PC-3 (cell line): ENCODE data around the gene ANKRD27. TPM values are rescaled to one million over a fixed set of nuclear protein-coding genes. Genes with fewer than 3 reads are reported as not detected.
A peak's percentile ranks its signal among the peaks of the same experiment; 100 is the strongest.
"Not testable (repeated sequence)": the region's sequence is repeated elsewhere in the genome, so short reads cannot be mapped to it uniquely, and the experiment has no call there.

Experiments
- ATAC-seq: fragments of 200-7000 bp; cut with Tn5 transposase; 2 replicates; pipeline ENCODE4 v1.9.1; 2020; ENCODE audit warnings: mild to moderate bottlenecking, moderate library complexity
- BruUV-seq: library from RNA; stranded (reverse); fragments of 400-500 nt; replicated peaks from 2 replicates; lab custom pipeline; 2021; lab: Mats Ljungman, UMichigan
- CTCF ChIA-PET: fragments of 300-600 bp; sonication (Branson Sonifier 250); formaldehyde crosslinking; loops from one replicate; lab custom pipeline; 2022; ENCODE audit warnings: antibody characterized with exemption; lab: Charles Lee
- POLR2A ChIA-PET: fragments of 300-600 bp; sonication (Branson Sonifier 250); formaldehyde crosslinking; loops from one replicate; lab custom pipeline; 2022; ENCODE audit warnings: antibody characterized with exemption; ENCODE audit not compliant: unreplicated experiment; lab: Charles Lee
- DNase-seq: peaks from one replicate; pipeline ENCODE4 v3.0.0-alpha.2; 2015
- H2AFZ ChIP-seq: fragments of 300-600 bp; sonication (generic); 2 replicates; pipeline ENCODE4 v1.6.0; 2016; ENCODE audit warnings: antibody characterized with exemption, low read length
- H3F3A ChIP-seq: fragments of 300-600 bp; sonication (generic); one replicate; pipeline ENCODE4 v1.6.0; 2017; ENCODE audit warnings: antibody characterized with exemption, low read length, control low read depth, mild to moderate bottlenecking; ENCODE audit not compliant: unreplicated experiment
- H3K27ac ChIP-seq: fragments of 300-600 bp; sonication (generic); 2 replicates; pipeline ENCODE4 v1.5.1; 2016; ENCODE audit warnings: mild to moderate bottlenecking, low read length
- H3K27me3 ChIP-seq: fragments of 300-600 bp; sonication (generic); 2 replicates; pipeline ENCODE4 v1.6.1; 2016; ENCODE audit warnings: low read length, mixed read lengths
- H3K36me3 ChIP-seq: fragments of 300-600 bp; sonication (generic); 2 replicates; pipeline ENCODE4 v1.6.1; 2016; ENCODE audit warnings: low read depth, mixed run types, low read length, mixed read lengths
- H3K4me1 ChIP-seq: fragments of 300-600 bp; sonication (generic); 2 replicates; pipeline ENCODE4 v1.5.1; 2016; ENCODE audit warnings: low read length; ENCODE audit not compliant: insufficient read depth
- H3K4me2 ChIP-seq: fragments of 300-600 bp; sonication (generic); 2 replicates; pipeline ENCODE4 v1.6.0; 2016; ENCODE audit warnings: low read length
- H3K4me3 ChIP-seq: fragments of 300-600 bp; sonication (generic); 2 replicates; pipeline ENCODE4 v1.5.1; 2016; ENCODE audit warnings: mild to moderate bottlenecking, low read length, mixed read lengths
- H3K79me2 ChIP-seq: fragments of 300-600 bp; sonication (generic); 2 replicates; pipeline ENCODE4 v1.6.1; 2017; ENCODE audit warnings: low read length, mixed read lengths
- H3K9ac ChIP-seq: fragments of 300-600 bp; sonication (generic); 2 replicates; pipeline ENCODE4 v1.6.0; 2016; ENCODE audit warnings: mild to moderate bottlenecking, low read length
- H3K9me2 ChIP-seq: fragments of 300-600 bp; sonication (generic); replicated peaks from 2 replicates; pipeline ENCODE4 v1.6.1; 2016; ENCODE audit warnings: mixed run types, low read length, mixed read lengths
- H3K9me3 ChIP-seq: fragments of 300-600 bp; sonication (generic); 2 replicates; pipeline ENCODE4 v1.6.1; 2016; ENCODE audit warnings: low read length, mixed read lengths
- H4K20me1 ChIP-seq: fragments of 300-600 bp; sonication (generic); 2 replicates; pipeline ENCODE4 v1.6.1; 2016; ENCODE audit warnings: low read length, mixed read lengths
- CTCF ChIP-seq: fragments of 300-600 bp; sonication (generic); conservative IDR thresholded peaks from 2 replicates; pipeline ENCODE4 v1.5.1; 2017; ENCODE audit warnings: antibody characterized with exemption, low read depth, mild to moderate bottlenecking, low read length
- EZH2 ChIP-seq: fragments of 300-600 bp; sonication (generic); IDR thresholded peaks from one replicate; pipeline ENCODE4 v1.6.1; 2017; ENCODE audit warnings: antibody characterized with exemption, mild to moderate bottlenecking, low read length; ENCODE audit not compliant: unreplicated experiment
- EZH2phosphoT487 ChIP-seq: fragments of 300-600 bp; sonication (generic); IDR thresholded peaks from 2 replicates; pipeline ENCODE4 v1.6.1; 2018; ENCODE audit warnings: mild to moderate bottlenecking, antibody characterized with exemption, low read length, borderline replicate concordance
- intact Hi-C: fragments of 100-400 bp; cut with micrococcal nuclease; formaldehyde crosslinking; loops from 2 replicates; pipeline ENCODE4 v1.9.0; 2023
- total RNA-seq: library from RNA; depleted of rRNA; stranded (reverse); fragments of >200 nt; gene quantifications from 2 replicates; pipeline ENCODE4 v1.2.3, GENCODE V29; 2014

The ANKRD27 gene
- total RNA-seq, 1 experiment from 2014 or later, result 14.3 TPM

- H3K36me3 ChIP-seq, POLR2A ChIA-PET, CTCF ChIA-PET, H3K9me2 ChIP-seq, H3K27me3 ChIP-seq, H4K20me1 ChIP-seq, H2AFZ ChIP-seq, H3K9me3 ChIP-seq, H3F3A ChIP-seq, ATAC-seq: not testable (repeated sequence)
- Histone ChIP-seq H3K79me2 (peaks cover 72% of the 10 kb centered on the region), H3K27ac (0 out of 2 replicates have a peak overlapping the region, but pooled peaks have one; percentile 34), H3K9ac (peak overlapping the region; percentile 92), H3K4me1 (peaks cover 18% of the 10 kb centered on the region), H3K4me3 (peak overlapping the region; percentile 90), H3K4me2 (peak overlapping the region; percentile 99)
- BruUV-seq, result TSS peak; percentile 24
- intact Hi-C loops, result loop anchor here (5.0 kb wide), 2 partner anchors 234 to 279 kb away; partner anchors contain the start of genes CEP89 and FAAP24
- DNase-seq, result peak; percentile 57
Observed at GRCh38 chr19:32693151-32694108, 18.4 kb upstream of the ANKRD27 start.

- ATAC-seq (peak; percentile 3; the same call in 1 of the 2 replicates), DNase-seq (no peak)
- Histone ChIP-seq H3F3A (no peaks in the 10 kb centered on the region), H3K79me2 (peaks cover 68% of the 10 kb centered on the region), H3K4me2 (peak overlapping the region; percentile 99), H3K4me3 (peak overlapping the region; percentile 90), H3K9me2 (no peaks in the 10 kb centered on the region), H2AFZ (peak overlapping the region; percentile 68; the same call in 1 of the 2 replicates), H3K27me3 (no peaks in the 10 kb centered on the region), H3K9me3 (no peaks in the 10 kb centered on the region), H3K36me3 (no peaks in the 10 kb centered on the region), H3K9ac (peak overlapping the region; percentile 92), H4K20me1 (no peaks in the 10 kb centered on the region), H3K27ac (peak overlapping the region; percentile 34), H3K4me1 (peaks cover 18% of the 10 kb centered on the region)
- BruUV-seq, result no TSS peak
- ChIA-PET POLR2A (no interaction called here), CTCF (no interaction called here)
- intact Hi-C loops, result loop anchor here (5.0 kb wide), 2 partner anchors 235 to 280 kb away; partner anchors contain the start of genes CEP89 and FAAP24
- no peak for TF ChIP-seq EZH2
- no peak for TF ChIP-seq EZH2phosphoT487
- no peak for TF ChIP-seq CTCF
Observed at GRCh38 chr19:32692727-32693061, 17.7 kb upstream of the ANKRD27 start.

- Histone ChIP-seq H3K9me2 (no peaks in the 10 kb centered on the region), H3K27ac (peak overlapping the region; percentile 34), H3K9ac (peak overlapping the region; percentile 92), H4K20me1 (no peaks in the 10 kb centered on the region), H3K4me1 (peaks cover 18% of the 10 kb centered on the region), H3F3A (no peaks in the 10 kb centered on the region), H3K27me3 (no peaks in the 10 kb centered on the region), H3K4me3 (peak overlapping the region; percentile 90), H3K4me2 (peak overlapping the region; percentile 99), H3K36me3 (no peaks in the 10 kb centered on the region), H3K9me3 (no peaks in the 10 kb centered on the region), H2AFZ (peak overlapping the region; percentile 68; the same call in 1 of the 2 replicates), H3K79me2 (peaks cover 62% of the 10 kb centered on the region)
- ATAC-seq (peak; percentile 58), DNase-seq (peak; percentile 49)
- no TSS peak for BruUV-seq
- CTCF ChIA-PET, result no interaction called here
- intact Hi-C loops, result loop anchor here (5.0 kb wide), 2 partner anchors 235 to 280 kb away; partner anchors contain the start of genes CEP89 and FAAP24
- TF ChIP-seq CTCF (no peak), EZH2phosphoT487 (no peak), EZH2 (no peak)
- POLR2A ChIA-PET, result interaction anchor here (0.6 kb wide), 1 partner anchor 253 kb away, joined by 3 read pairs; no protein-coding TSS in a partner anchor
Observed at GRCh38 chr19:32691952-32692726, 17.2 kb upstream of the ANKRD27 start.
